ENCODE results near the gene DOCK6. TPM values are rescaled to one million over a fixed set of nuclear protein-coding genes. Genes with fewer than 3 reads are reported as not detected.

DOCK6 gene
- total RNA-seq, 1 experiment from 2014 or later = 82.4 TPM

DNA sequence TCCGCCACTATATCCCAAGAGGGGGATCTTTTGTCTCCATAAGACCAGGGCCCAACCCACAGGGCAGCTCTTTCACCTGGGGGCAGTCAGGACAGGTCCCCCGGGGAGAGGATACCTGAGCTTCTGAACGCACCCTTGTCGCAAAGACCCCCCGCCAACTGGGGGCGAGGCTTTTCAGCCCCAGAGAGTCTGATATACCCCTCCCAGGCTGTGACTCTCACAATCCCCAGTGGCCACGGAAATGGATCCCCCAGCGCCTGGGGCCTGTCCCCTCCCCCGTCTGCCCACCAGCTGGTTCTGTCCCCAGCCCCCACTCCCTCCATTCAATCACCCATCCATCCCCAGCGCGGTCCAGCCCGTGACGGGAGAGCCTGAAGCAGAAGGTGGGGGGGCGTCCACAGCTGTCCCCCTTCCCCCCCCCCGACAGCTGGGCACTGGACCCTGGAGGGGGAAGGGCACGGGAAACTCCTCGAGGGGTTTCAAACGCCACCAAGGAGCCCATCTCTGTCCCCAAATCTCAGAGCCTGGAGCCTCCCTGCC lies 823 bp downstream of the DOCK6 start:
- peak overlapping the region; percentile 79 for H3K9ac ChIP-seq (ENCODE audit: low read length)

More for the DNA sequence above, 823 bp downstream of the DOCK6 start:
- intact Hi-C loops (cut with micrococcal nuclease) = no loop called here
- Histone ChIP-seq H3K9me3 (ENCODE audit: control insufficient read depth in 1 of 2, insufficient read depth in 1 of 2, low read depth in 1 of 2, low read length in 2 of 2) (no peaks in the 10 kb centered on the region), H3K4me3 (replicated peaks in 1 of 2; ENCODE audit: low read depth in 1 of 2, low read length in 2 of 2) (peak overlapping the region; percentile 67 to 70), H3K4me2 (ENCODE audit: low read length) (peak overlapping the region; percentile 96), H3K27ac (ENCODE audit: low read depth, low read length) (peak overlapping the region; percentile 47; the same call in 1 of the 2 replicates), H3K36me3 (ENCODE audit: control insufficient read depth in 1 of 2, insufficient read depth in 2 of 2, low read length in 2 of 2) (no peaks in the 10 kb centered on the region), H4K20me1 (ENCODE audit: insufficient read depth) (no peaks in the 10 kb centered on the region), H3K79me2 (ENCODE audit: insufficient read depth, low read length) (peaks cover 4% of the 10 kb centered on the region; the same call in 1 of the 2 replicates), H3K9me2 (ENCODE audit: insufficient read depth) (no peaks in the 10 kb centered on the region), H3K27me3 (ENCODE audit: insufficient read depth, low read length) (no peaks in the 10 kb centered on the region), H3K4me1 (ENCODE audit: control insufficient read depth in 1 of 2, insufficient read depth in 2 of 2, low read length in 2 of 2) (peaks cover 18 to 42% of the 10 kb centered on the region in 2 experiments), H2AFZ (ENCODE audit: low read depth, low read length, poor library complexity, severe bottlenecking) (no peak overlapping the region)
- ChIA-PET RAD21 (ENCODE audit: low non-redundant PET in 1 of 2, low total read pairs in 2 of 2, uncharacterized antibody in 2 of 2, unreplicated experiment in 2 of 2) (no interaction called here), POLR2A (no interaction called here), CTCF (no interaction called here)
- TF ChIP-seq JUND (IDR thresholded peaks at IDR 0.05) (no peak), FOSL1 (IDR thresholded peaks at IDR 0.05; ENCODE audit: low read depth) (no peak), SP1 (IDR thresholded peaks at IDR 0.05; ENCODE audit: low read depth) (no peak), ELF1 (IDR thresholded peaks at IDR 0.05; ENCODE audit: borderline replicate concordance, low read depth) (no peak), SRF (IDR thresholded peaks at IDR 0.05; ENCODE audit: low read depth) (no peak), EGR1 (IDR thresholded peaks at IDR 0.05; ENCODE audit: low read depth) (no peak)
- TF ChIP-seq, protein P1, sequence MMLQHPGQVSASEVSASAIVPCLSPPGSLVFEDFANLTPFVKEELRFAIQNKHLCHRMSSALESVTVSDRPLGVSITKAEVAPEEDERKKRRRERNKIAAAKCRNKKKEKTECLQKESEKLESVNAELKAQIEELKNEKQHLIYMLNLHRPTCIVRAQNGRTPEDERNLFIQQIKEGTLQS (IDR thresholded peaks at IDR 0.05) = no peak
- TF ChIP-seq, protein P2, sequence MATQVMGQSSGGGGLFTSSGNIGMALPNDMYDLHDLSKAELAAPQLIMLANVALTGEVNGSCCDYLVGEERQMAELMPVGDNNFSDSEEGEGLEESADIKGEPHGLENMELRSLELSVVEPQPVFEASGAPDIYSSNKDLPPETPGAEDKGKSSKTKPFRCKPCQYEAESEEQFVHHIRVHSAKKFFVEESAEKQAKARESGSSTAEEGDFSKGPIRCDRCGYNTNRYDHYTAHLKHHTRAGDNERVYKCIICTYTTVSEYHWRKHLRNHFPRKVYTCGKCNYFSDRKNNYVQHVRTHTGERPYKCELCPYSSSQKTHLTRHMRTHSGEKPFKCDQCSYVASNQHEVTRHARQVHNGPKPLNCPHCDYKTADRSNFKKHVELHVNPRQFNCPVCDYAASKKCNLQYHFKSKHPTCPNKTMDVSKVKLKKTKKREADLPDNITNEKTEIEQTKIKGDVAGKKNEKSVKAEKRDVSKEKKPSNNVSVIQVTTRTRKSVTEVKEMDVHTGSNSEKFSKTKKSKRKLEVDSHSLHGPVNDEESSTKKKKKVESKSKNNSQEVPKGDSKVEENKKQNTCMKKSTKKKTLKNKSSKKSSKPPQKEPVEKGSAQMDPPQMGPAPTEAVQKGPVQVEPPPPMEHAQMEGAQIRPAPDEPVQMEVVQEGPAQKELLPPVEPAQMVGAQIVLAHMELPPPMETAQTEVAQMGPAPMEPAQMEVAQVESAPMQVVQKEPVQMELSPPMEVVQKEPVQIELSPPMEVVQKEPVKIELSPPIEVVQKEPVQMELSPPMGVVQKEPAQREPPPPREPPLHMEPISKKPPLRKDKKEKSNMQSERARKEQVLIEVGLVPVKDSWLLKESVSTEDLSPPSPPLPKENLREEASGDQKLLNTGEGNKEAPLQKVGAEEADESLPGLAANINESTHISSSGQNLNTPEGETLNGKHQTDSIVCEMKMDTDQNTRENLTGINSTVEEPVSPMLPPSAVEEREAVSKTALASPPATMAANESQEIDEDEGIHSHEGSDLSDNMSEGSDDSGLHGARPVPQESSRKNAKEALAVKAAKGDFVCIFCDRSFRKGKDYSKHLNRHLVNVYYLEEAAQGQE (IDR thresholded peaks at IDR 0.05; ENCODE audit: low read depth) = no peak
- TF ChIP-seq, protein P3, sequence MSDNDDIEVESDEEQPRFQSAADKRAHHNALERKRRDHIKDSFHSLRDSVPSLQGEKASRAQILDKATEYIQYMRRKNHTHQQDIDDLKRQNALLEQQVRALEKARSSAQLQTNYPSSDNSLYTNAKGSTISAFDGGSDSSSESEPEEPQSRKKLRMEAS (IDR thresholded peaks at IDR 0.05) = no peak
- TF ChIP-seq, protein P4, sequence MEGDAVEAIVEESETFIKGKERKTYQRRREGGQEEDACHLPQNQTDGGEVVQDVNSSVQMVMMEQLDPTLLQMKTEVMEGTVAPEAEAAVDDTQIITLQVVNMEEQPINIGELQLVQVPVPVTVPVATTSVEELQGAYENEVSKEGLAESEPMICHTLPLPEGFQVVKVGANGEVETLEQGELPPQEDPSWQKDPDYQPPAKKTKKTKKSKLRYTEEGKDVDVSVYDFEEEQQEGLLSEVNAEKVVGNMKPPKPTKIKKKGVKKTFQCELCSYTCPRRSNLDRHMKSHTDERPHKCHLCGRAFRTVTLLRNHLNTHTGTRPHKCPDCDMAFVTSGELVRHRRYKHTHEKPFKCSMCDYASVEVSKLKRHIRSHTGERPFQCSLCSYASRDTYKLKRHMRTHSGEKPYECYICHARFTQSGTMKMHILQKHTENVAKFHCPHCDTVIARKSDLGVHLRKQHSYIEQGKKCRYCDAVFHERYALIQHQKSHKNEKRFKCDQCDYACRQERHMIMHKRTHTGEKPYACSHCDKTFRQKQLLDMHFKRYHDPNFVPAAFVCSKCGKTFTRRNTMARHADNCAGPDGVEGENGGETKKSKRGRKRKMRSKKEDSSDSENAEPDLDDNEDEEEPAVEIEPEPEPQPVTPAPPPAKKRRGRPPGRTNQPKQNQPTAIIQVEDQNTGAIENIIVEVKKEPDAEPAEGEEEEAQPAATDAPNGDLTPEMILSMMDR (IDR thresholded peaks at IDR 0.05 in 2 of 3, conservative IDR thresholded peaks at IDR 0.05 in 1 of 3; ENCODE audit: borderline replicate concordance in 1 of 3, insufficient read depth in 1 of 3, low read depth in 2 of 3, low read length in 2 of 3) = no peak
- no TSS peak for BruUV-seq (replicated peaks)
- ATAC-seq = no peak
- no peak for DNase-seq (ENCODE audit: low read depth, low spot score)
